ENCODE data around the gene MYOCOS. TPM values are rescaled to one million over a fixed set of nuclear protein-coding genes. Genes with fewer than 3 reads are reported as not detected.

Gene MYOCOS
- not detected for total RNA-seq
- polyA plus RNA-seq, result not detected
- long read RNA-seq, donor 1, result 0 reads
- long read RNA-seq, donor 2, result 0 reads
- long read RNA-seq, donor 3, result 0 reads

GRCh38 chr1:171622152-171622462 lies at the start of gene MYOCOS:
Gene MYOCOS, plus strand, starts transcription at chr1:171622243. Its CDS starts 1,641 bp downstream, at chr1:171623884.
- Histone ChIP-seq H3K27ac (no peak within 1 kb of the TSS), H3K27me3 (no peaks in the 10 kb centered on the region), H3K36me3 (no peaks in the 10 kb centered on the region), H3K4me3 (no peak within 1 kb of the TSS), H3K9me3 (no peaks in the 10 kb centered on the region), H3K4me1 (no peaks in the 10 kb centered on the region)
- TF ChIP-seq, protein P1, sequence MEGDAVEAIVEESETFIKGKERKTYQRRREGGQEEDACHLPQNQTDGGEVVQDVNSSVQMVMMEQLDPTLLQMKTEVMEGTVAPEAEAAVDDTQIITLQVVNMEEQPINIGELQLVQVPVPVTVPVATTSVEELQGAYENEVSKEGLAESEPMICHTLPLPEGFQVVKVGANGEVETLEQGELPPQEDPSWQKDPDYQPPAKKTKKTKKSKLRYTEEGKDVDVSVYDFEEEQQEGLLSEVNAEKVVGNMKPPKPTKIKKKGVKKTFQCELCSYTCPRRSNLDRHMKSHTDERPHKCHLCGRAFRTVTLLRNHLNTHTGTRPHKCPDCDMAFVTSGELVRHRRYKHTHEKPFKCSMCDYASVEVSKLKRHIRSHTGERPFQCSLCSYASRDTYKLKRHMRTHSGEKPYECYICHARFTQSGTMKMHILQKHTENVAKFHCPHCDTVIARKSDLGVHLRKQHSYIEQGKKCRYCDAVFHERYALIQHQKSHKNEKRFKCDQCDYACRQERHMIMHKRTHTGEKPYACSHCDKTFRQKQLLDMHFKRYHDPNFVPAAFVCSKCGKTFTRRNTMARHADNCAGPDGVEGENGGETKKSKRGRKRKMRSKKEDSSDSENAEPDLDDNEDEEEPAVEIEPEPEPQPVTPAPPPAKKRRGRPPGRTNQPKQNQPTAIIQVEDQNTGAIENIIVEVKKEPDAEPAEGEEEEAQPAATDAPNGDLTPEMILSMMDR (IDR thresholded peaks at IDR 0.05), result no peak
- DNase-seq (no peak), ATAC-seq (no peak)
- 81 to 82% methylated on average over 7 of the region's 7 CpGs for WGBS, 2 donors
- intact Hi-C loops (cut with DNase I), result no loop called here

DNA sequence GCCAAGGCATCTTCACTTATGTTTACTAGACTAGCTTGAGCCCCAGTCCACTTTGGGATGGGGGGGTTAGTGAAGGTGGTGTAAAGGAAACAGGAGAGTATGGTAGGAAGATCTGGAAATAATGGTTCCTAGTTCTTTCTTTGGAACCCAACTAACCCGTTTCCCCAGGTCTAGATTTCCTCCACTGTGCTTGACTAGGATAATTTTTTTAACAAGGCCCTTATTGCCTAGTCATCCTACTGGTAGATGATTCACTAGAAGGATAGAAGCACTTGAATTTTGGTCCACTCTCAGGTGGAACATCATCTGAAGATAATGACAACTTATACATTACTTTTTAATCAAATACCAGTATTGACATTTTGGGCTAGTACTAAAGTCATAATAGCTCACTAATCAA lies 45.9 kb upstream of the MYOCOS start:
- no peak overlapping the region for H3K27ac ChIP-seq
- DNase-seq (no peak), ATAC-seq (no peak)
- intact Hi-C loops (cut with DNase I), result loop anchor here in 2 of 10 donors (5.0 to 10.0 kb wide), 2 partner anchors 44 to 51 kb away; no protein-coding TSS in a partner anchor
- 88 to 90% methylated on average over 1 of the region's 1 CpG for WGBS, 2 donors
- H3K4me1 ChIP-seq, result no peaks in the 10 kb centered on the region
- no peaks in the 10 kb centered on the region for H3K27me3 ChIP-seq
- H3K4me3 ChIP-seq, result no peak overlapping the region
- H3K36me3 ChIP-seq, result peaks cover 0 to 100% (median 78%) of the 10 kb centered on the region in 9 donors
- TF ChIP-seq, protein P1 (IDR thresholded peaks at IDR 0.05), result no peak
- H3K9me3 ChIP-seq, result no peaks in the 10 kb centered on the region

GRCh38 chr1:171581226-171581625 lies 40.8 kb upstream of the MYOCOS start:
- no peak for ATAC-seq
- TF ChIP-seq, protein P1 (IDR thresholded peaks at IDR 0.05), result no peak
- H3K9me3 ChIP-seq, result no peaks in the 10 kb centered on the region
- WGBS, 2 donors, result 84 to 86% methylated on average over 3 of the region's 3 CpGs
- no peak for DNase-seq
- H3K36me3 ChIP-seq, result peaks cover 0 to 100% (median 67%) of the 10 kb centered on the region in 9 donors
- H3K4me3 ChIP-seq, result no peak overlapping the region
- no peak overlapping the region for H3K27ac ChIP-seq
- no peaks in the 10 kb centered on the region for H3K4me1 ChIP-seq
- H3K27me3 ChIP-seq, result no peaks in the 10 kb centered on the region
- intact Hi-C loops (cut with DNase I), result loop anchor here in 2 of 10 donors (5.0 to 10.0 kb wide), 2 partner anchors 39 to 46 kb away; no protein-coding TSS in a partner anchor

DNA sequence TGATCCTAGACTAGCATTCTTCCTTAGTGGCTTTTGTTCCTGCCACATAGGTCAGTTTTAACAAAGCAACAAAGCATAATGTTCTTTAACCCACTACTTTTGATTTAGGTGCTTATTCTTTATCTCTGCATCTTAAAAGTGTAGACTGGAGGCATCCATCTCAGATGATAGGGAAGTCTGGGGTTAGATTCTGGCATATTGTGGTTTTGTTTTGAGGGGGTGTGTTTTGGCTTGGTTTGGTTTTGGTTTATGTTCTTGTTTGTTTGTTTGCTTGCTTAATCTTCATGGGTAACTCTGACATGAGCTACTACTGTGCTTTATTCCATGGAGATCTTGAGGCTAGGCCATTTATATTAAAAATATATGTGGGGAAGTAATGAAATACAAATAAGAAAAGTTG lies 40.3 kb upstream of the MYOCOS start:
- intact Hi-C loops (cut with DNase I), result loop anchor here in 2 of 10 donors (5.0 to 10.0 kb wide), 2 partner anchors 39 to 47 kb away; no protein-coding TSS in a partner anchor
- H3K27ac ChIP-seq, result no peak overlapping the region
- H3K9me3 ChIP-seq, result no peaks in the 10 kb centered on the region
- DNase-seq (no peak), ATAC-seq (no peak)
- H3K27me3 ChIP-seq, result no peaks in the 10 kb centered on the region
- H3K4me3 ChIP-seq, result no peak overlapping the region
- H3K36me3 ChIP-seq, result peaks cover 0 to 100% (median 63%) of the 10 kb centered on the region in 9 donors
- no peaks in the 10 kb centered on the region for H3K4me1 ChIP-seq
- TF ChIP-seq, protein P1 (IDR thresholded peaks at IDR 0.05), result no peak

All from heart right ventricle (tissue), 16 donors.